SH-SY5Y (cell line): ENCODE measurements around the gene PRDX5.

Source experiments
- GATA2 ChIP-seq: IDR thresholded peaks from 2 replicates; pipeline ENCODE4 v1.6.1; 2011; ENCODE audit warnings: mild to moderate bottlenecking, low read depth, low read length
- GATA3 ChIP-seq: IDR thresholded peaks from 2 replicates; pipeline ENCODE4 v1.6.1; 2011; ENCODE audit warnings: low read depth, mild to moderate bottlenecking, low read length, moderate library complexity

DNA sequence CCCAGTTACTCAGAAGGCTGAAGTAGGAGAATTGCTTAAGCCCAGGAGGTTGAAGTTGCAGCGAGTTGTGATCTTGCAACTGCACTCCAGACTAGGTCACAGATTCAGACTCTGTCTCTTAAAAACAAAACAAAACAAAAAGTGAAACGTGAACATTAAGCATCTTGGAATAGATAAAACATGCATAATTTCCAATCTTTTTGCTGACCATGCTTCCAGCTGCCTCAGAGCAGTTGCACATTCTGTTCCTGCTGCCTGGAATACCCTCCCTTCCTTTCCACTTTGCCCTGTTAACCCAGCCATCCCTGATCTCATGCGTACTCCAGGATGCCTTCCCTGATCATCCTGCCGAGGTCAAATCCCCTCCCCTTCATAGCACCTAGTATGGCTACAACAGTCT, 21.4 kb downstream of the PRDX5 start:
- TF ChIP-seq GATA2 (no peak), GATA3 (no peak)
